Measurements from ENCODE around the gene CCBE1.

- TF ChIP-seq ZNF274 (IDR thresholded peaks at IDR 0.05; ENCODE audit: low read depth, low read length) (no peak), YY1 (IDR thresholded peaks at IDR 0.05; ENCODE audit: insufficient read depth, insufficient read length) (no peak), SUZ12 (IDR thresholded peaks at IDR 0.05; ENCODE audit: extremely low read depth, insufficient read depth, insufficient read length) (no peak)
Observed at GRCh38 chr18:59639821-59640220, 57.4 kb downstream of the CCBE1 start.

Measured in NT2/D1 (cell line).